ENCODE measurements around the gene HAX1.

DNA sequence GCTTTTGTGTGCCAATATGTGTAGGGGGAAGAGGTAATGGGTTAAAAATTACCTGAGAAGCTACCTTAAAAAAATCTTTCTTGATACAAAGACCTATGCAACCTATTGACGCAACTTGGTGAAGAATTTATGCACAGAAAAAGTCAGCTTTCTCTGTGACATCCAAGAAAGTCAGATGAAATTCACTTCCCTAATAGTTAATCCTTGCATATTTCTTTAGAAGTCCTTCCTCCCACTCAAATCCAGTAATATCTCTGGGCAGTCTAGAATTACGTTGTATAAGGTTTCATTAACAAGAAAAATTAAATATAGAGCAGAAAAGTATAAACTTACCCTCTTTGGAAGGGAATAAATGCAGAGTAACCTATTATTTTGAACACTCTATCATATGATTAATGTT is 48.8 kb upstream of the HAX1 start:
- TF ChIP-seq, protein P1, sequence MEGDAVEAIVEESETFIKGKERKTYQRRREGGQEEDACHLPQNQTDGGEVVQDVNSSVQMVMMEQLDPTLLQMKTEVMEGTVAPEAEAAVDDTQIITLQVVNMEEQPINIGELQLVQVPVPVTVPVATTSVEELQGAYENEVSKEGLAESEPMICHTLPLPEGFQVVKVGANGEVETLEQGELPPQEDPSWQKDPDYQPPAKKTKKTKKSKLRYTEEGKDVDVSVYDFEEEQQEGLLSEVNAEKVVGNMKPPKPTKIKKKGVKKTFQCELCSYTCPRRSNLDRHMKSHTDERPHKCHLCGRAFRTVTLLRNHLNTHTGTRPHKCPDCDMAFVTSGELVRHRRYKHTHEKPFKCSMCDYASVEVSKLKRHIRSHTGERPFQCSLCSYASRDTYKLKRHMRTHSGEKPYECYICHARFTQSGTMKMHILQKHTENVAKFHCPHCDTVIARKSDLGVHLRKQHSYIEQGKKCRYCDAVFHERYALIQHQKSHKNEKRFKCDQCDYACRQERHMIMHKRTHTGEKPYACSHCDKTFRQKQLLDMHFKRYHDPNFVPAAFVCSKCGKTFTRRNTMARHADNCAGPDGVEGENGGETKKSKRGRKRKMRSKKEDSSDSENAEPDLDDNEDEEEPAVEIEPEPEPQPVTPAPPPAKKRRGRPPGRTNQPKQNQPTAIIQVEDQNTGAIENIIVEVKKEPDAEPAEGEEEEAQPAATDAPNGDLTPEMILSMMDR (conservative IDR thresholded peaks at IDR 0.05; ENCODE audit: low read depth, low read length), result no peak
- no peak for TF ChIP-seq EZH2 (IDR thresholded peaks at IDR 0.05; ENCODE audit: borderline replicate concordance, low read depth, low read length, poor library complexity, severe bottlenecking)
